PFSK-1 (cell line): ENCODE measurements around the gene PPP2R2C.

Source experiments
- FOXP2 ChIP-seq: optimal IDR thresholded peaks from 2 replicates; pipeline ENCODE3; 2011; ENCODE audit warnings: borderline replicate concordance, control low read depth, inconsistent platforms; ENCODE audit not compliant: insufficient read depth; ENCODE audit errors: extremely low read length, extremely low read depth
- TAF1 ChIP-seq: IDR thresholded peaks from 2 replicates; pipeline ENCODE4 v1.6.1; 2012; ENCODE audit warnings: low read length, control low read depth, borderline replicate concordance; ENCODE audit not compliant: insufficient read depth

- no peak for TF ChIP-seq FOXP2
- TF ChIP-seq TAF1: no peak
Observed at GRCh38 chr4:6331018-6331417, 141.4 kb downstream of the PPP2R2C start.
